Left lobe of liver (tissue), 2 donors: ENCODE data around the gene DOCK1. TPM values are rescaled to one million over a fixed set of nuclear protein-coding genes. Genes with fewer than 3 reads are reported as not detected.

ENCODE experiments used
- ATAC-seq: fragments of 200-7000 bp; cut with Tn5 transposase; one replicate; pipeline ENCODE4 v1.9.1; 2020; ENCODE audit warnings: mild to moderate bottlenecking, moderate library complexity
- DNase-seq: peaks from one replicate; pipeline ENCODE4 v3.0.0-alpha.2; 2020; ENCODE audit warnings: low spot score
- total RNA-seq: library from RNA; stranded (reverse); gene quantifications from one replicate; pipeline ENCODE4 v1.2.1, GENCODE V29; 2021
- donor health status: DM: no; HTN: no; CAD: no; lungs with moderate emphysema.
- donor health status: DM: no; HTN: yes; CAD: no.

The DOCK1 gene
- total RNA-seq, 1 donor from 2014 or later, result 14.7 TPM

- ATAC-seq, result no peak
- no peak for DNase-seq
Observed at GRCh38 chr10:127068485-127068884, 163.3 kb downstream of the DOCK1 start.

GRCh38 chr10:127069436-127069835, 164.2 kb downstream of the DOCK1 start:
- ATAC-seq, result no peak
- no peak for DNase-seq

- no peak for DNase-seq
- ATAC-seq, result no peak
Observed at GRCh38 chr10:127071126-127071525, 165.9 kb downstream of the DOCK1 start.

- ATAC-seq, result no peak
- DNase-seq, result peak; percentile 6
Observed at GRCh38 chr10:127073666-127074065, 168.4 kb downstream of the DOCK1 start.

- no peak for DNase-seq
- no peak for ATAC-seq
Observed at GRCh38 chr10:127079392-127079791, 174.2 kb downstream of the DOCK1 start.

- ATAC-seq (no peak), DNase-seq (no peak)
Observed at GRCh38 chr10:127080317-127080716, 175.1 kb downstream of the DOCK1 start.

GRCh38 chr10:127081851-127082345, 176.7 kb downstream of the DOCK1 start:
- ATAC-seq (no peak), DNase-seq (peak; percentile 8)

GRCh38 chr10:127082651-127083050, 177.4 kb downstream of the DOCK1 start:
- ATAC-seq, result no peak
- peak; percentile 8 for DNase-seq

- no peak for DNase-seq
Observed at GRCh38 chr10:127085957-127086356, 180.7 kb downstream of the DOCK1 start.

GRCh38 chr10:127088908-127089307, 183.7 kb downstream of the DOCK1 start:
- ATAC-seq, result no peak
- DNase-seq, result no peak

More at GRCh38 chr10:127085957-127086356, 180.7 kb downstream of the DOCK1 start:
- no peak for ATAC-seq

GRCh38 chr10:127089446-127089845, 184.2 kb downstream of the DOCK1 start:
- DNase-seq (no peak), ATAC-seq (no peak)

- no peak for ATAC-seq
Observed at GRCh38 chr10:127090138-127090537, 184.9 kb downstream of the DOCK1 start.

GRCh38 chr10:127091354-127091753, 186.1 kb downstream of the DOCK1 start:
- no peak for DNase-seq
- ATAC-seq, result no peak

More at GRCh38 chr10:127090138-127090537, 184.9 kb downstream of the DOCK1 start:
- DNase-seq, result no peak

GRCh38 chr10:127092916-127093315, 187.7 kb downstream of the DOCK1 start:
- ATAC-seq (no peak), DNase-seq (no peak)

GRCh38 chr10:127094984-127095383, 189.8 kb downstream of the DOCK1 start:
- no peak for DNase-seq
- no peak for ATAC-seq

- DNase-seq, result no peak
- no peak for ATAC-seq
Observed at GRCh38 chr10:127100983-127101615, 195.9 kb downstream of the DOCK1 start.

- no peak for ATAC-seq
- no peak for DNase-seq
Observed at GRCh38 chr10:127102176-127102575, 196.9 kb downstream of the DOCK1 start.

GRCh38 chr10:127115100-127115499, 209.9 kb downstream of the DOCK1 start:
- ATAC-seq (no peak), DNase-seq (no peak)

- DNase-seq, result no peak
- ATAC-seq, result peak; percentile 67
Observed at GRCh38 chr10:127117125-127117524, 211.9 kb downstream of the DOCK1 start.

GRCh38 chr10:127118034-127118433, 212.8 kb downstream of the DOCK1 start:
- no peak for DNase-seq
- ATAC-seq, result no peak

GRCh38 chr10:127119936-127120335, 214.7 kb downstream of the DOCK1 start:
- DNase-seq, result no peak
- ATAC-seq, result no peak

- no peak for DNase-seq
Observed at GRCh38 chr10:127122831-127123230, 217.6 kb downstream of the DOCK1 start.

GRCh38 chr10:127123626-127124025, 218.4 kb downstream of the DOCK1 start:
- DNase-seq (no peak), ATAC-seq (no peak)

More at GRCh38 chr10:127122831-127123230, 217.6 kb downstream of the DOCK1 start:
- ATAC-seq, result no peak
